ENCODE results near the gene UNC80.

The UNC80 gene

GRCh38 chr2:209821806-209822205, 50.2 kb downstream of the UNC80 start:
- H3F3A ChIP-seq (ENCODE audit: insufficient read depth, low read length): no peaks in the 10 kb centered on the region
- no peaks in the 10 kb centered on the region for H3K79me2 ChIP-seq (ENCODE audit: low read length)
- TF ChIP-seq CTCF (IDR thresholded peaks at IDR 0.05; ENCODE audit: low read length) (no peak), EZH2 (optimal IDR thresholded peaks at IDR 0.05; ENCODE audit: low read depth, low read length) (no peak)
- no peak overlapping the region for H3K4me2 ChIP-seq (ENCODE audit: low read depth, low read length)
- H3K27ac ChIP-seq (ENCODE audit: low read length): no peak overlapping the region
- no peaks in the 10 kb centered on the region for H3K4me1 ChIP-seq (ENCODE audit: low read length)
- no peak overlapping the region for H3K4me3 ChIP-seq (ENCODE audit: low read length)
- no peaks in the 10 kb centered on the region for H4K20me1 ChIP-seq (ENCODE audit: insufficient read depth, low read length)
- H3K36me3 ChIP-seq (replicated peaks; ENCODE audit: insufficient read depth, low read length): no peaks in the 10 kb centered on the region
- H3K9me3 ChIP-seq (replicated peaks; ENCODE audit: insufficient read depth, low read length): no peaks in the 10 kb centered on the region
- no peaks in the 10 kb centered on the region for H3K27me3 ChIP-seq (replicated peaks; ENCODE audit: insufficient read depth, low read length)
- no peak overlapping the region for H2AFZ ChIP-seq (ENCODE audit: low read length)
- H3K9me2 ChIP-seq (replicated peaks; ENCODE audit: insufficient read depth, low read length): no peaks in the 10 kb centered on the region
- H3K9ac ChIP-seq (ENCODE audit: low read length): no peak overlapping the region
- no peak for DNase-seq

GRCh38 chr2:209823484-209823883, 51.9 kb downstream of the UNC80 start:
- Histone ChIP-seq H3K9me2 (replicated peaks; ENCODE audit: insufficient read depth, low read length) (no peaks in the 10 kb centered on the region), H3K4me1 (ENCODE audit: low read length) (no peaks in the 10 kb centered on the region), H4K20me1 (ENCODE audit: insufficient read depth, low read length) (no peaks in the 10 kb centered on the region), H3K9me3 (replicated peaks; ENCODE audit: insufficient read depth, low read length) (no peaks in the 10 kb centered on the region), H2AFZ (ENCODE audit: low read length) (no peak overlapping the region), H3K4me3 (ENCODE audit: low read length) (no peak overlapping the region), H3K9ac (ENCODE audit: low read length) (no peak overlapping the region), H3K79me2 (ENCODE audit: low read length) (no peaks in the 10 kb centered on the region), H3K27me3 (replicated peaks; ENCODE audit: insufficient read depth, low read length) (no peaks in the 10 kb centered on the region), H3F3A (ENCODE audit: insufficient read depth, low read length) (no peaks in the 10 kb centered on the region), H3K27ac (ENCODE audit: low read length) (no peak overlapping the region), H3K4me2 (ENCODE audit: low read depth, low read length) (no peak overlapping the region), H3K36me3 (replicated peaks; ENCODE audit: insufficient read depth, low read length) (no peaks in the 10 kb centered on the region)
- no peak for DNase-seq
- TF ChIP-seq EZH2phosphoT487 (IDR thresholded peaks at IDR 0.05; ENCODE audit: low read length): no peak
- no peak for TF ChIP-seq EZH2 (optimal IDR thresholded peaks at IDR 0.05; ENCODE audit: low read depth, low read length)
- no peak for TF ChIP-seq CTCF (IDR thresholded peaks at IDR 0.05; ENCODE audit: low read length)

- Histone ChIP-seq H3K4me1 (ENCODE audit: low read length) (no peaks in the 10 kb centered on the region), H4K20me1 (ENCODE audit: insufficient read depth, low read length) (no peaks in the 10 kb centered on the region), H2AFZ (ENCODE audit: low read length) (no peak overlapping the region), H3K4me3 (ENCODE audit: low read length) (no peak overlapping the region), H3F3A (ENCODE audit: insufficient read depth, low read length) (no peaks in the 10 kb centered on the region), H3K9ac (ENCODE audit: low read length) (no peak overlapping the region), H3K27me3 (replicated peaks; ENCODE audit: insufficient read depth, low read length) (no peaks in the 10 kb centered on the region), H3K9me3 (replicated peaks; ENCODE audit: insufficient read depth, low read length) (no peaks in the 10 kb centered on the region), H3K4me2 (ENCODE audit: low read depth, low read length) (no peak overlapping the region), H3K36me3 (replicated peaks; ENCODE audit: insufficient read depth, low read length) (no peaks in the 10 kb centered on the region), H3K79me2 (ENCODE audit: low read length) (no peaks in the 10 kb centered on the region), H3K27ac (ENCODE audit: low read length) (no peak overlapping the region), H3K9me2 (replicated peaks; ENCODE audit: insufficient read depth, low read length) (no peaks in the 10 kb centered on the region)
- no peak for DNase-seq
- no peak for TF ChIP-seq EZH2 (optimal IDR thresholded peaks at IDR 0.05; ENCODE audit: low read depth, low read length)
- no peak for TF ChIP-seq EZH2phosphoT487 (IDR thresholded peaks at IDR 0.05; ENCODE audit: low read length)
- no peak for TF ChIP-seq CTCF (IDR thresholded peaks at IDR 0.05; ENCODE audit: low read length)
These were observed 52.8 kb downstream of the UNC80 start for GRCh38 chr2:209824391-209824790.

Data from MM.1S (cell line).